Suppressor macrophage treated with lipopolysaccharide for 1 hour (primary cell): ENCODE results near the gene MROH9.

ENCODE experiments used
- DNase-seq, 3 donors: peaks; one replicate each; pipeline ENCODE4 v3.0.0-alpha.2; 2020 to 2022

The MROH9 gene

GRCh38 chr1:170970256-170970655 lies 34.9 kb downstream of the MROH9 start:
- DNase-seq, result no peak

DNA sequence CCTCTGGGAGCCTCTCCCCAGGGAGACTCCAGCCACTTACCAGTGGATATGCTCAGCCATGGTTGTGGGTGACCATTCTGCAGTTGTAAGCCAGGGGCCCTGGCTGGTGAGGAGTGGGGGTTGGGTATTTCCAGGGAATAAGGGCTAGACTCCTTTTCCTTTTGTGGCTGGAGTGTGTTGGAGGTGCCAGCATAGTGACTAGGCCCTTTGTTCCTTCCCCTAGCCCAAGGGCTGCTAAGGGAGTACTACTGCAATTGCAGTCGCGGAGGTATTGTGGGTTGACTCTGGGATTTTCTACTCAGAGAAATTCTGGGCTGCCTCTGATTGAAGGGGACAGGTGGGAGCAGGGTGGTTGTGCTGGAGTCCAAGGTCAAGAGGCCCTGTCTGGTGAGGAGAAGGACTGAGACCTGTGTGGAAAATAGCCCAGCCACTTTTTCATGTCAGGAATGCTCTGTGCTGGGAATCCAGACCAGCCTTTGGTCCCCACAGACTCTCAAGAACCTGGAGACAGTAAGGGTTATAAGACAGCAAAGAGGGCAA lies 43.1 kb downstream of the MROH9 start:
- DNase-seq, result no peak

DNA sequence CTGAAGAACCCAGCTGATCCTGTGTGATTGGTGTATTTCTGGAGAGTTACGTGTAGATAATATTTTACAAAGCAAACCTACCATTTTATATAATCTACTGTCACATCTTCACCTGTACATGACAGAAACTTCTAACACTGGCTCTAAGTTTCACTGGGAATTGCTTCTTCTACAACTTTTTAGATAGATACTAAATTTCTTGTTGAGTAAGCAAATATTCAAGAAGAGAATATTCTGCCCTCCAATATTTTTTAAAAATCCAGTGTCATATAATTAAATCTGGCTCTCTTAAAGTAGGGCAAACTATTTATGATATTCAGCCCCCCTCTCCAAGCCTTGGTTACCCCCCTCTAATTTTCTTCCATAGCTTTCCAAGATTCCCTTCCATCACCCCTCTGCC lies 50.1 kb downstream of the MROH9 start:
- DNase-seq, result no peak

- no peak for DNase-seq
Measured at GRCh38 chr1:170986901-170987300, 51.6 kb downstream of the MROH9 start.

- DNase-seq, result no peak
Measured at GRCh38 chr1:170987424-170987823, 52.1 kb downstream of the MROH9 start.

GRCh38 chr1:170993151-170993550 lies 57.8 kb downstream of the MROH9 start:
- no peak for DNase-seq

DNA sequence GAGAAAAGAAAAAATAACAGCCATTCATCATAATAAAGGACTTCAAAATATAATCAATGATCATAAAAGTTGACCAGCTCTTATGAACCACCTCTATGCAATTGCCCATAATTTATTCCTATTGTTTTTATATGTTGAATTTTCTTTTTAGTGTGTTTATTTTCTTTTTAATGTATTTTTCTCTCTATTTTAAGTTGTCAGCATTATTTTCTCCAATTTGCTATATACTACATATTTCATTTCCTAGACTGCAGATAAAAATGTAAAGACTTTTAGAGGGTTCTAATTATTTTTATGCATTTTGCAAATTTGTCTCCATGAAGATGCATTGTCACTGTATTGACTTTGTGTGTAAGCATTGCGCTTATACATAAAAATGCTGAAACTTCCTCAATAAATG lies 58.4 kb downstream of the MROH9 start:
- no peak for DNase-seq

DNA sequence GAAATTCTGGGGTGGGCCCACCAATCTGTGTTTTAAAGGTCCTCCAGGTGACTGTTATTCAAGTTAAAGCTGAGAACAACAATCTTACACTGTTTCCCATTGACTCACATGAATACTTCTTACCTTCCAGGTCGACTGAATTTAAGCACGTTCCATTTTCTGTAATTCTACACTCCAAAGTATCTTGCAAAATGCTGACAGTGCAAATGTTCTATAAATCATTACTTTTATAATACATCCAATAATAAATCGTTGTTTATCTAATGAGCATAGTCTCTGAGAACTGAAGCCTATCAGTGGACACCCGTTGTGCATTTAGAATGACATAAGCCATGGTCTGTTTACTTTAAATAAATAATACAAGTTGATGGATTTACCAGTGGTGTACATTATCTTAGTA lies 79.5 kb downstream of the MROH9 start:
- no peak for DNase-seq

DNA sequence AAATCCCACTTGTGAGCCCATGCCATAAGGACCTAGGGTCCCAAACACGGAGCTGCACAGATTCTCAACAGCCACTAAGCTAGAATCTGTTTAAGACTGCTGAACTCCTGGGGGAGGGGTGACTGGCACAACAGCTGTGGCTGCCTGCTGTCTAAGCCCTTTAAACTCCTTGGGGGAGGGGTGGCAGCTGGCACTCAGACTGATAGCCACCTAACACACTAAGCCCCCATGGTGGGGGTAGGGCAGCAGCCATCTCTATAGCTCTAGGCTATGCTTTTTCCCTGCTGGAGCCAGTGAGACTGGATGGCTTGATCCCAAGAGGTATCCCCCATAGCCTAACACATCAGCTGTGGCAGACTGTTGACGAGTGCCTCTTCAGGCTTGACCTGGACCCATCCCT lies 82.1 kb downstream of the MROH9 start:
- no peak for DNase-seq

DNA sequence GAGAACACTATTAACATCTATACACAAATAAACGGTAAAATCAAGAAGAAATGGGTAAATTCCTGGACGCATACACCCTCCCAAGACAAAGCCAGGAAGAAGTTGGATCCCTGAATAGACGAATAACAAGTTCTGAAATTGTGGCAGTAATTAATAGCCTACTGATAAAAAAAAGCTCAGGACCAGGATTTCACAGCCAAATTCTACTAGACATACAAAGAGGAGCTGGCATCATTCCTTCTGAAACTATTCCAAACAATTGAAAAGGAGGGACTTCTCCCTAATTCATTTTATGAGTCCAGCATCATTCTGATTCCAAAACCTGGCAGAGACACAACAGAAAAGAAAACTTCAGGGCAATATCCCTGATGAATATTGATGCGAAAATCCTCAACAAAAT lies 84.6 kb downstream of the MROH9 start:
- no peak for DNase-seq

GRCh38 chr1:171032822-171033702 lies 97.7 kb downstream of the MROH9 start:
- no peak for DNase-seq

- no peak for DNase-seq
Measured at GRCh38 chr1:171037626-171038025, 102.3 kb downstream of the MROH9 start.

GRCh38 chr1:171038284-171038683 lies 103.0 kb downstream of the MROH9 start:
- no peak for DNase-seq

- no peak for DNase-seq
Measured at GRCh38 chr1:171048014-171048413, 112.7 kb downstream of the MROH9 start.

DNA sequence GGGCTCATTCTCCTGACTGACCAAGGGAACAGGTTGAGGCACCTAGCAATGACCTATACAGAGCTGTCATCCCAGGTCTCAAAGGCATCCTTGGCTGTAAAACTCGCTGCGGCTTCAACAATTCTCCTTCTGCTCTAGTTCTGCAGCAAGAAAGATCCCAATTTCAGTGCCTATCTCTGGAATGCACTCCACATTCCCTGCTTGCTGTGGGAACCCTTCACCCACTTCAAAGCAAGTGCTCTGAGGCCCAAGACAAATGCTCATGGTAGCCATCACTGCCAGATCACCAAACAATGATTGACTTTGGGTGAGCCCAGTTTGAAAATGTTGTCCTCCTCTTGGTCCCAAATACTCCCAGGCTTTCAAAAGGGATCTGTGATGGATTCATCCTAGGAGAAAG lies 117.6 kb downstream of the MROH9 start:
- no peak for DNase-seq

DNA sequence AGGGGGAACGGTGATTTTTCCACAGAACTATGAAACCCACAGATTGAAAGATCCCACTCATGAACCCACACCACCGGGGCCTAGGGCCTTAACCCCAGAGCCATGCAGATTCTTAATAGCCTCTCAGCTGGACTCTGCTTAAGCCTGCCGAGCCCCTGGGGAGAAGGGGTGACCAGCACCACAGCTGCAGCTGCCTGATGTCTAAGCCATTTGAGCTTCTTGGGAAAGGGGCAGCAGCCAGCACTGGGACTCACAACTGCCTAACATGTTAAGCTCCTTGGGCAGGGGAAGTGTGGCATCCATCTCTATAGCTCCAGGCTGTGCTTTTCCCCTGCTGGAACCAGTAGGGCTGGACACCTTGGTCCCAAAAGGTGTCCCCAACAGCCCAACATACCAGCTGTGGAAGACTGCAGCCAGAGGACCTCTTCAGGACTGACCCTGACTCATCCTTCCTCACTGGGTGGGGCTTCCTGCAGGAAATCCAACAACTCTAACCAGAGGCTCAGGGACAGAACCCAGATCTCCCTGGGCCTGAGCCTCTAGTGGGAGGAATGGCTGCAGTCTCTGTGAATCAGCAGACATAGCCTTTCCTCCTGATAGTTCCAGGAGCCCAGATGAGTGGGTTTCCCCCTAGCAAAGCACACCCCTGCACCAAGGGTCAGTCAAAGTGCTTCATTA lies 120.8 kb downstream of the MROH9 start:
- no peak for DNase-seq

GRCh38 chr1:171061425-171062143 lies 126.2 kb downstream of the MROH9 start:
- DNase-seq, result no peak

DNA sequence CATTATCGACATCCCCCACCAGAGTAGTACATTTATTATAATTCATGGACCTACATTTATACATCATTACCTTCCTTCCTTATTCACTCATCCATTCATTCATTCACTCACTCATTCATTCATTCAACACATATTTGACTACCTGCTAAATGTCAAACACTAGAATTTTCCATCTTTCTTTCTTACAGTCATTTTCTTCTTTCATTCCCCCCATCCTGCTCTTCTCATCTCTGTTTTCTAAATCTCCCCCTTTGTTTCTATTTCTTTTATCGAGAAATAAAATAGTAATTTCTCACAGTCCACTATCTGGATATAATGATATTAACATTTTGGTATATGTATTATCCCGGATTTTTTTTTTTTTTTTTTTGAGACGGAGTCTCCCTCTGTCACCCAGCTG lies 127.6 kb downstream of the MROH9 start:
- no peak for DNase-seq

DNA sequence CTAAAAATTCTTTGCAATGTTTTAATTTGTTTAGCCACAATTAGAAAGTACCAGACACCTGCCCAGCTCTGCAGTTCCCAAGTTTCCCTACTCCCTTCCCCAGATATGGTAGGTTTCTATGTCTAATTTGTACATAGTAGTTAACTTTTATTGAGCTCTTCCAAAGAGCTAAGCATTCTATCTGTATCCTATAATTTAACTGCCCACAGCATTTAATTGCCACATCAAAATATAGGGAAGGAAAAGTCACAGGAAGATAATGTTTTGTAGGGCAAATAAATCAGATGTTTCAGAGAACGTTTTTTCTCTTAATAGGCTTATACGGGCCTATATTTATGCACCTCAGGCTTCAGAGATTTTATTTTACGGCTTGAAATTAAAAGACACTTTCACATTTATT lies 139.7 kb downstream of the MROH9 start:
- DNase-seq, result no peak

DNA sequence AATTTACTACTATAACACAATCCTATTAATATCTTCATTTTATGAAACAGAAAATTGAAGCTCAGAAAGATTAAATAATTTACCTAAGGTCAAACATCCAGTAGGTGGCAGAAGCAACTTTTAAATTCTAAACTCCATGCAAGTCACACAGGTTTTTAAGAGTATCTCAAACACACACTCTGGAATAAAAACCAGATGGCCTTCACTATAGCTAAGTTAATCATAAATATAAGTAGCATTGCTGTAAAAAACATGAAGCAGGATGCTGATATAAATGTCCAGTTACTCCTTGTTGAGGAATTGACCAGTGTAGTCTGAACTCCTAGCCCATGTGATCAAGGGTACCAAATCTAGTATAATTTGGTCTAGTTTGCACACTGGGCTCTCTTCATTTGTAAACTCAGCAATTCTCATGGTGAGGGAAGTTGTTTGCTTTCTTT lies 146.0 kb downstream of the MROH9 start:
- no peak for DNase-seq

- no peak for DNase-seq
Measured at GRCh38 chr1:171081763-171082201, 146.4 kb downstream of the MROH9 start.

DNA sequence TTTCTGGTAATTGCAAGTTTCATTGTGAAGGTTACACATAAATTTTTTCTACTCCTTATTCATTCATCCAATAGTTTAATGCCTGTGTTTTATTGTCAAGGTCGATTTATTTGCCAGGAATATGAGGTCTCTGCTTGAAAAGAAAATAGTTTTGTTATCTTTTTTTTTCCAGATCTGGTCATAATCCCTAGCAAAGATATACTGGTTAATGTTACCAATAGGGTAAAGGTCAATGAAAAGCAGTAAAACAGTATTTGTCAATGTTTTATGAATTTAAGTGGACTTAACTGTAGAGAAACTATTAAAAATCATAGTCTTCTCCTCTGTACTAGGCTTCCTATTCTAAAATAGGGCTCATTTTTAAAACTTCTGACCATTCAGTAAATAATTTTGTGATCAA lies 147.3 kb downstream of the MROH9 start:
- no peak for DNase-seq

DNA sequence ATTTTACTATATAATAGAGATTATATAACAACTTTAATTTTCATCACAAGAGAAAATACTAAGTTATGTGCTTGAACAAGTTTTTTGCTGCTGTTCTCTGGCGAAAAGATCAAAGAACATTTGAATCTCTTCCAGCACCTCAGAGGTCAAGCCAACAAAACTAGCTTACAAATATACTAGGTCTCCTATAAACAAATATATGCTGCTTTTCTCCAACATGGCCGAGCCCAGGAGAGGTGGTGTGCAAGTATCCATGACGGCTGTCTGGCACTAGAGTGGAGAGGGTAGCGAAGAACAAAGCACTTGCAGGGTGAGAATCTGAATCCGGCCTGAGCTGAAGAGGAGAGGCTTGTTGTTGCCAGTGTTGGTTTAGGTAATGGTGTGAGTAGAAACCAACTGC lies 147.9 kb downstream of the MROH9 start:
- DNase-seq, result no peak
